HUES64 (cell line): Measurements from ENCODE around the gene DRGX.

Experiments used
- H3K27ac ChIP-seq: 2 replicates; pipeline ENCODE4 v1.7.0; 2013; ENCODE audit warnings: low read depth, low read length, inconsistent platforms
- H3K27me3 ChIP-seq: 2 replicates; pipeline ENCODE4 v1.6.1; 2013; ENCODE audit warnings: mild to moderate bottlenecking, low read length; ENCODE audit not compliant: insufficient read depth
- H3K36me3 ChIP-seq: 2 replicates; pipeline ENCODE4 v1.6.1; 2013; ENCODE audit warnings: mild to moderate bottlenecking, low read length; ENCODE audit not compliant: insufficient read depth
- H3K4me1 ChIP-seq: 2 replicates; pipeline ENCODE4 v1.6.1; 2013; ENCODE audit warnings: mild to moderate bottlenecking, low read length, moderate library complexity; ENCODE audit not compliant: insufficient read depth
- H3K4me3 ChIP-seq: 2 replicates; pipeline ENCODE4 v1.5.1; 2013; ENCODE audit warnings: mild to moderate bottlenecking, low read length, moderate library complexity
- H3K9ac ChIP-seq: 2 replicates; pipeline ENCODE4 v1.6.1; 2013; ENCODE audit warnings: mild to moderate bottlenecking, low read depth, low read length
- H3K9me3 ChIP-seq: 2 replicates; pipeline ENCODE4 v1.6.1; 2013; ENCODE audit warnings: low read depth, low read length; ENCODE audit not compliant: insufficient read depth
- WGBS: fragments of 150-250, 120-280 bp; methylation state at CpG from one replicate; pipeline ENCODE4 v1.1.7; 2013; ENCODE audit warnings: missing lambda C conversion rate; 5-methylcytosine and 5-hydroxymethylcytosine counted together

Gene DRGX

DNA sequence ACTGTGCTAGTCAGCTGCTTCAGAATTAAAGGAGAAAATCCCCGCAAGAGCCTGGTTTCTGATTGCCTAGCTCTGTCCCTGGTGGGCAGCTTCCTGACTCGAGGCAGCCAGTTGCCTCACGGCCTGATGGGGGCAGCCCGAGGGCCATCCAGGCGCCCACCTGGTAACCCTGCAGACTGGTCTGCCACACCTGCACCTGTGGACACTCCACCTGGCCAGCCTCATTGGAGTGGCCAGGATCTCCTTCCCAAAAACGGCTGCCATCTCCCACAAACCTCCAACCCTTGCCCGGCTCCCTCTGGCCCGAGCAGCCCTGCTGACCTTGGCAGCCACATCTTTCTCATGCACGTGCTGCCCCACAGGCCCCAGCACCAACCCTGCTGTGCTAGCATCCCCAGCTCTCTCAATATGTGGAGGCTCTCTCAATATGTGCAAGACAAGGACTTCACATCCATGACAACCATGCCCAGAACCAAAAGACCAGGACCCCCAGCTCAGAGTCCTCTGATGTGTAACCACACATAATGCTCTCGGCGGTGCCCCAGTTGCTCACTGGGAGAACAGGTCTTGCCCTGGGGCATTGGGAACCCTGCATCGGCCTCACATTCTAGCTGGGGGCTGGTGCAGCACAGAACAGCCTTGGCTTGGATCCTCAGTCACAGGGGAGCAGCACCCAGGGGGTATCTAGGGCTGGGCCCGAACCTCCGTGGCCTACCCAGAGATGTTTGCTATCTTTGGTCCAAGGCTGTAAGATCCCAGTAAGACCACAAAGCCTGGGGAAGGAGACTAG, 14.6 kb downstream of the DRGX start:
- 89% methylated on average over 14 of the region's 14 CpGs for WGBS
- H3K4me1 ChIP-seq, result no peaks in the 10 kb centered on the region
- H3K9me3 ChIP-seq, result no peaks in the 10 kb centered on the region
- H3K9ac ChIP-seq, result no peak overlapping the region
- no peak overlapping the region for H3K4me3 ChIP-seq
- no peaks in the 10 kb centered on the region for H3K36me3 ChIP-seq
- H3K27me3 ChIP-seq, result no peaks in the 10 kb centered on the region; the same call in 1 of the 2 replicates
- H3K27ac ChIP-seq, result no peak overlapping the region

DNA sequence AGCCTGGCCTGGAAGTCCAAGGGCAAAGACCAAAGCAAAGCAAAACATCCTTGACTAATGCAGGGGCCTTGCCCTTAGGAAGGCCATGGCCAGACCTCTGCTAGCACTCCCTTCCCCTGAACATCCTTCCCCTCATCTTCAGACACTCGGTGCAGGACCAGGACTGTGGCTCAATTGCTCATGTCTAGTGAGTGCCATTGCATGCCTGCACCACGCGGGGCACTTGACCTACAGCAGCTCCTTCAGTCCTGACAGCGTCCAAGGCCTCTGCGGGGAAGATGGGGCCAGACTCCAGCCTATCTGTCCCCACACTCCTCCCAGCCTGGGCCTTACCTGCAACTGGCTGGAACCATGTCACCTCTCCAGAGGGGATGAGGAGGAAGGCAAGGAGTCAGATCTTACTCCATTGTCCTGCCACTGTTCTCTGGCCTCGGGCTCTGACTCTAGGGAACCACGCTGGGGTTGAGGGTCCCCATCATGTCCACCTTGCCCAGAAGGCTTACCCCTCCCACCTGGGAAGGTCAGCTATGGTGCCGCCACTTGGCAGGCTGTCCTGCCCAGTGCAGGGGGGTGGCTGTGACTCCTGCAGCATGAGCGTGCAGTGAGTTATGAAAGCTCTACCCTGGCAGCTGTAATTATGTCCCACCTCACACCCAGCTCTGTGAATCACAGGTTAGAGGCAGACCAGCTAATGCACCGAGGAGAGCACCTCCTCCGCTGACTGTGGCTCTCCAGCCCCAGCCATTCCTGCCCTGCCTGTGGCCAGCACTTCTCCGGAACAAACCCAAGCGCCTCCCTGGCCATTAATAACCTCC, 16.1 kb downstream of the DRGX start:
- H3K4me3 ChIP-seq, result no peak overlapping the region
- no peaks in the 10 kb centered on the region for H3K36me3 ChIP-seq
- H3K9me3 ChIP-seq, result no peaks in the 10 kb centered on the region
- no peak overlapping the region for H3K9ac ChIP-seq
- WGBS, result 79% methylated on average over 13 of the region's 13 CpGs
- H3K4me1 ChIP-seq, result no peaks in the 10 kb centered on the region
- H3K27me3 ChIP-seq, result no peaks in the 10 kb centered on the region; the same call in 1 of the 2 replicates
- H3K27ac ChIP-seq, result no peak overlapping the region

GRCh38 chr10:49377256-49377655, 18.6 kb downstream of the DRGX start:
- WGBS, result 77% methylated on average over 4 of the region's 4 CpGs
- Histone ChIP-seq H3K9me3 (no peaks in the 10 kb centered on the region), H3K27me3 (no peaks in the 10 kb centered on the region; the same call in 1 of the 2 replicates), H3K27ac (no peak overlapping the region), H3K36me3 (no peaks in the 10 kb centered on the region), H3K4me3 (no peak overlapping the region), H3K4me1 (no peaks in the 10 kb centered on the region), H3K9ac (no peak overlapping the region)

GRCh38 chr10:49375611-49376010, 20.3 kb downstream of the DRGX start:
- Histone ChIP-seq H3K27me3 (no peaks in the 10 kb centered on the region), H3K4me1 (no peaks in the 10 kb centered on the region), H3K27ac (no peak overlapping the region), H3K4me3 (no peak overlapping the region), H3K9me3 (no peaks in the 10 kb centered on the region), H3K36me3 (no peaks in the 10 kb centered on the region), H3K9ac (no peak overlapping the region)
- WGBS, result 90% methylated on average over 3 of the region's 3 CpGs

- Histone ChIP-seq H3K4me3 (no peak overlapping the region), H3K27ac (no peak overlapping the region), H3K27me3 (no peaks in the 10 kb centered on the region), H3K9me3 (no peaks in the 10 kb centered on the region), H3K36me3 (no peaks in the 10 kb centered on the region), H3K9ac (no peak overlapping the region), H3K4me1 (no peaks in the 10 kb centered on the region)
- WGBS, result 91% methylated on average over 3 of the region's 5 CpGs
These were observed 21.1 kb downstream of the DRGX start for GRCh38 chr10:49374740-49375139.

DNA sequence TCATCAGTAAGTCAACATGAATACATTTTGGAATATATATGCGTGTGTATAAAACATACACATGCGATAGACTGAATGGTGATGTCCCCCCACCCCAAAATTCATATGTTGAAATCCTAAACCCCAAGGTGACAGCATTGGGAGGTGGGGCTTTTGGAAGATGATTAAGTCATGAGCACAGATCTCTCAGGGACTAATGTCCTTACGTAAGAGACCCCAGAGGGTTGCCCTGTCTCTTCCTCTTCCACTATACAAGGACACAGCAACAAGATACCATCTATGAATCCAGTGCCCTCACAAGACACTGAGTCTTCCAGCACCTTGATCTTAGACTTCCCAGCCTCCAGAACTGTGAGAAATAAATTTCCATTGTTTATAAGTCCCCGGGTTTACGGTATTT, 22.5 kb downstream of the DRGX start:
- WGBS, result 95% methylated on average over 2 of the region's 5 CpGs
- Histone ChIP-seq H3K4me3 (no peak overlapping the region), H3K4me1 (no peaks in the 10 kb centered on the region), H3K9ac (no peak overlapping the region), H3K27ac (no peak overlapping the region), H3K36me3 (no peaks in the 10 kb centered on the region), H3K9me3 (no peaks in the 10 kb centered on the region), H3K27me3 (no peaks in the 10 kb centered on the region)

DNA sequence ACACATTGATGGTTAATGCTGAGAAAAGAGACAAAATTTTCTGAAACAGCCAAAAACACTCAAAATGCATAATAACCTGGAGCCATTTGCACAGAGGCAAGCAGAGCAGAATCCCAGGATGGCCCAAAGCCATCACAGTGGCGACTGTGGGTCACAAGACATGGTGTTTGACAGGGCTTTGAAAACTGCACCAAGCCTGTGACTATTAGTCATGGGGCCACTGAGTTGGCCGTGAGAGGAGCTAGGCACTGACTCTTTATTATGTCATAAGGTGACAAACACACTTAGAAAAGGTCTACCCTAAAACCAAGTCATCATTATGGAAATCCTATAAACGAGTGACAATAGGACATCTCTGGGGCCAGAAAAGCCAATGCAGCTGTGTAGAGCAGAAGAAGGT, 23.9 kb downstream of the DRGX start:
- Histone ChIP-seq H3K27me3 (no peaks in the 10 kb centered on the region), H3K9me3 (no peaks in the 10 kb centered on the region), H3K4me3 (no peak overlapping the region), H3K4me1 (no peaks in the 10 kb centered on the region), H3K27ac (no peak overlapping the region), H3K36me3 (no peaks in the 10 kb centered on the region), H3K9ac (no peak overlapping the region)
- WGBS, result 86% methylated on average over 3 of the region's 3 CpGs

- Histone ChIP-seq H3K4me3 (no peak overlapping the region), H3K4me1 (no peaks in the 10 kb centered on the region), H3K27ac (no peak overlapping the region), H3K9ac (no peak overlapping the region), H3K36me3 (no peaks in the 10 kb centered on the region), H3K27me3 (no peaks in the 10 kb centered on the region), H3K9me3 (no peaks in the 10 kb centered on the region)
- 95% methylated on average over 8 of the region's 8 CpGs for WGBS
These were observed 25.4 kb downstream of the DRGX start for GRCh38 chr10:49370326-49371100.

DNA sequence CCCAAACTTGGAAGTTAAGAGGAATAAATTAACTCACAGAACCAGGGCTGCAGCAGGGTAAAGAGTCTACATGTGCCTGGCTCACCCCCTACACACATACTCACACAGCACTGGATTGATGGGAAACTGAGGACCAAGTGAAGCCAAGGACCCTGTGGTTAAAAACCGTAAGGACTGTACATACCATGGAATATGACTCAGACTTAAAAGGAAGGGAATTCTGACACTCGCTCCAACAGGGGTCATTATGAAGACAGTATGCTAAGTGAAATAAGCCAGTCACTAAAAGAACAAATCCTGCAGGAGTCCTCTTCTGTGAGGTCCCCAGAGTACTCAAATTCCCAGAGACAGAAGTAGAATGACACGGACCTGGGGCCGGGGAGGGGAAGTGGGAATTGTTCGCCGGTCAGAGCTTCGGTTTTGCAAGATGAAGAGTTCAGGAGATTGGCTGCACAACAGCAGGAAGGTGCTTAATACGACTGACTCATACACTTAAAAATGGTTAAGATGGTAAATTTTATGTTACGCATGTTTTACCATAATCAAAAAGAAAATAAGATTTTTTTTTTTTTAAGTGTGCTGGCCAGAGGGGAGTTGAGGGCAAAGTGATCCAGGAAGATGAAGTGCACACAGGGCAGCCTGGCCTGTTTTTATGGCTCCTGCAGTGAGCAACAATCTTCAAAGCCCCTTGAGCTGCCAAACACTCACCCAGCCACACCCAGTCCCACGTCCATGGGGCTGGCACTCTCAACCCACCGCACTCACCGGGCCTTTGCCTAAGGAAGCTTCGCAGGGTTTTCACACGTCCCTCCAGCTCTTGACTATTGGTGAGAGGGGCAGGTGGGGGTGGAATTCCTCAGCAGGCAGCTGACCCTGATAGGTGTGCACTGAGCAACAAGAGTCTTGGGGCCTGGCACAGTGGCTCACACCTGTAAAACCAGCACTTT, 26.4 kb downstream of the DRGX start:
- Histone ChIP-seq H3K27me3 (no peaks in the 10 kb centered on the region), H3K4me1 (no peaks in the 10 kb centered on the region), H3K27ac (no peak overlapping the region), H3K4me3 (no peak overlapping the region), H3K9me3 (no peaks in the 10 kb centered on the region), H3K36me3 (no peaks in the 10 kb centered on the region), H3K9ac (no peak overlapping the region)
- 83% methylated on average over 12 of the region's 14 CpGs for WGBS

- Histone ChIP-seq H3K9ac (no peak overlapping the region), H3K4me1 (no peaks in the 10 kb centered on the region), H3K27me3 (no peaks in the 10 kb centered on the region), H3K4me3 (no peak overlapping the region), H3K9me3 (no peaks in the 10 kb centered on the region), H3K36me3 (no peaks in the 10 kb centered on the region), H3K27ac (no peak overlapping the region)
- WGBS, result 92% methylated on average over 4 of the region's 4 CpGs
These were observed 27.6 kb downstream of the DRGX start for GRCh38 chr10:49368256-49368655.
